C4-2B (cell line): ENCODE data around the gene CRACR2A.

Experiments
- H3K27ac ChIP-seq: fragments of 450-650 bp; 2 replicates; pipeline ENCODE4 v1.5.1; 2017
- ZFX ChIP-seq: fragments of 450-650 bp; IDR thresholded peaks from 2 replicates; pipeline ENCODE4 v1.6.1; 2017
- TF ChIP-seq, protein P1 (sequence below): fragments of 450-650 bp; conservative IDR thresholded peaks from 2 replicates; pipeline ENCODE4 v1.5.1; 2017; ENCODE audit warnings: mild to moderate bottlenecking

Gene CRACR2A

DNA sequence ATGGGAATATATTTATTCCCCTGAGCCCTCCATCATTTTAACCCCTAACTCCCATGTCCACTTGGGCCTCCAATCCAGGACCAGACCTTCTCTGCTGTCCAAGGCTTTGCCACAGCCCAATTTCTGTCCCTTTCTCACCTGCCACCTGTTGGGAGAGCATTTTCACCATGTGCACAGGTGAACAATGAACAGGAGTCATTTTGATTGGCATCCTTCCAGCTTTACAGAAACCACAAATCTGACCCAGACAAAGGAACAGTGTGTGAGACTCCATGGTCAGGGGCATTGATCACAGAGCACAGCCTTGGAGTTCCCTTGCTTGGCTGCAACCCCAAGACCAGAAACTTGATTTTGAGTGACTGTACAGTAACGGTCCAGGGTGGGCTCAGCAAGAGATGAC lies 91.9 kb downstream of the CRACR2A start:
- no peak for TF ChIP-seq ZFX
- TF ChIP-seq, protein P1, sequence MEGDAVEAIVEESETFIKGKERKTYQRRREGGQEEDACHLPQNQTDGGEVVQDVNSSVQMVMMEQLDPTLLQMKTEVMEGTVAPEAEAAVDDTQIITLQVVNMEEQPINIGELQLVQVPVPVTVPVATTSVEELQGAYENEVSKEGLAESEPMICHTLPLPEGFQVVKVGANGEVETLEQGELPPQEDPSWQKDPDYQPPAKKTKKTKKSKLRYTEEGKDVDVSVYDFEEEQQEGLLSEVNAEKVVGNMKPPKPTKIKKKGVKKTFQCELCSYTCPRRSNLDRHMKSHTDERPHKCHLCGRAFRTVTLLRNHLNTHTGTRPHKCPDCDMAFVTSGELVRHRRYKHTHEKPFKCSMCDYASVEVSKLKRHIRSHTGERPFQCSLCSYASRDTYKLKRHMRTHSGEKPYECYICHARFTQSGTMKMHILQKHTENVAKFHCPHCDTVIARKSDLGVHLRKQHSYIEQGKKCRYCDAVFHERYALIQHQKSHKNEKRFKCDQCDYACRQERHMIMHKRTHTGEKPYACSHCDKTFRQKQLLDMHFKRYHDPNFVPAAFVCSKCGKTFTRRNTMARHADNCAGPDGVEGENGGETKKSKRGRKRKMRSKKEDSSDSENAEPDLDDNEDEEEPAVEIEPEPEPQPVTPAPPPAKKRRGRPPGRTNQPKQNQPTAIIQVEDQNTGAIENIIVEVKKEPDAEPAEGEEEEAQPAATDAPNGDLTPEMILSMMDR, result no peak

DNA sequence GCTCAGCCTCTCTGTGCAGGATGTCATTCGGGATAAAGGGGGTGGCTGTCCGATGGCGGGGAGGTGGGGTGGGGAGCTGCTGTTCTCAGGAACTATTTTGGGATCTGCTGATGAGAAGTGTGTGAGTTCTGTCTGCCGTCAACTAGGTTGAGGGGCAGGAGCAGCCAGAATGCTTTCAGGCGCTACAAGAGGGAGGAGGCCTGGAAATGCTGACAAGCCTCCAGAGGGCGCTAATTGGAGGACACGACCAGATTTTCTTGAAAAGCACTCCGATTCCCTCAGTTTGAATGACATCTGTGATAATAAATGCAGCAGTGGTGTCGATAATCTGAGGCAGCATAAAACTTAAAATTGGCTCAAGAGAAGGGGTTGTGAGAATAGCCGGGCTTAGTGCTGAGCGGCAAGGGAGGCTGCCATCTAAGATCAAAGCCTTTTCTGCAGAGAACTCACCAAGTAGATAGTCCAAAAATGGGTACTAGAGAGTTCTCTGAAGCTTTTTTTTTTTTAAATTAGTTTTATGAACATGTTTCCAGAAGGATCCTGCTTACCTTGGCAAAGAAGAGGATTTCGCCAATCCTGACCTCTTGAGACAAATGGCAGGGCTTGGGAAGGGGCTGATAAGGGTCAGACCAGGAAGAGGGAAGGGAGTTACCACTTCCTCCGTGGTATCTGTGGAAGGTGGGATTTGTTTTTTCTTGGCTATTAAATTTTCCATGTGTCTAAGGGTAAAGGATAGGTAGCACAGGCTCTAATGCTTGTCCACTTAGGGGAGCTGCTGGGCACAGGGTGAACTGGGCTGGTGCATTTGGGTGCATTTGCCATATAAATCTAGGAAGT lies 94.4 kb downstream of the CRACR2A start:
- TF ChIP-seq ZFX, result no peak
- TF ChIP-seq, protein P1, result peak; percentile 78
- H3K27ac ChIP-seq, result no peak overlapping the region

More for the DNA sequence above, 91.9 kb downstream of the CRACR2A start:
- no peak overlapping the region for H3K27ac ChIP-seq

GRCh38 chr12:3656946-3657622 lies 95.8 kb downstream of the CRACR2A start:
- H3K27ac ChIP-seq, result no peak overlapping the region
- TF ChIP-seq ZFX, result no peak
- TF ChIP-seq, protein P1, result no peak

DNA sequence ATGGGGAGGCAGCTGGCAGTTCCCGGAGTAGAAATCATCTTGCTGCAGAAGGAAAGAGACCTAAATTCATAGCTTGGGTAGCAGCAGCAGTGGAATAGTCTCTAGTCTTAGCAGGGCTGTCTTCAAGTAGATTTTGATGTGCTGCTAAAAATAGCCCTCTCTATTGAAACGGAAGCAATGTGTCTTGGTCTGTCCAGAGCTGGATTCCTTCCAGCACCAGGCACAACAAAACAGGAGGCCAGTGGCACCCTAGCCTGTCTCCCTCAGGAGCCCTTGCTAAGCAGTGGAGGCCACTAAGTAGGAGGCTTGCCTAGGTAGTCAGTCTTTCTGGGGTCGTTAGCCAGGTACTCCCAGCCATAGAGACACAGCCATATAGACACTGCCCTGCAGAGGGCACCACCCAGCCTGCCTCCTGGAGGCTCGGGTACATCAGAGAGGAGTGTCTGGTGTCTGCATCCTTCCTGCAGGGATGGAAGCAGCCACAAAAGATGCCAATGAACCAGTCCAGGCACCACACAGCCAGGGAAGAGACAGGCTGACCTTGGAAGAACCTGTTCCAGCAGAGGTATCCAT lies 97.5 kb downstream of the CRACR2A start:
- H3K27ac ChIP-seq, result no peak overlapping the region
- TF ChIP-seq ZFX, result no peak
- TF ChIP-seq, protein P1, result peak; percentile 71

- TF ChIP-seq ZFX, result no peak
- TF ChIP-seq, protein P1, result no peak
- H3K27ac ChIP-seq, result no peak overlapping the region
Measured at GRCh38 chr12:3651585-3652424, 101.1 kb downstream of the CRACR2A start.

- TF ChIP-seq, protein P1, result no peak
- TF ChIP-seq ZFX, result no peak
- no peak overlapping the region for H3K27ac ChIP-seq
Measured at GRCh38 chr12:3647504-3647903, 105.4 kb downstream of the CRACR2A start.
